GM18520 (cell line): ENCODE data around the gene WDR20.
A peak's percentile ranks its signal among the peaks of the same experiment; 100 is the strongest.
"Not testable (repeated sequence)": the region's sequence is repeated elsewhere in the genome, so short reads cannot be mapped to it uniquely, and the experiment has no call there.

Experiments
- ATAC-seq: cut with Tn5 transposase; IDR thresholded peaks from one replicate; pipeline ENCODE4 v1.9.1; 2021; ENCODE audit not compliant: unreplicated experiment

WDR20 gene

DNA sequence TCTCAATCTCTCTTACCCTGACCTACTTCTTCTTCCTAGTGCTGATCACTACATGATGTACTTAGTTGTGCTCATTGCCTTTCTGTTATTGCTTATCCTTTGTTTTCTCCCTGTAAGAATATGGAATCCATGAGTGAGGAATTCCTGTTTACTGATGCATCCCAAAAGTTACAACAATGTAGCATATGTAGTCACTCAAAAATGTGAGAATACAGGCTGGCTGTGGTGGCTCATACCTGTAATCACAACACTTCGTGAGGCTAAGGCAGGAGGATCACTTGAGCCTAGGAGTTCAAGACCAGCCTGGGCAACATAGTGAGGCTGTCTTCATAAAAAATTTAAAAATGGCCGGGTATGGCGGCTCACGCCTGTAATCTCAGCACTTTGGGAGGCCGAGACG lies 8.0 kb upstream of the WDR20 start:
- ATAC-seq, result no peak

DNA sequence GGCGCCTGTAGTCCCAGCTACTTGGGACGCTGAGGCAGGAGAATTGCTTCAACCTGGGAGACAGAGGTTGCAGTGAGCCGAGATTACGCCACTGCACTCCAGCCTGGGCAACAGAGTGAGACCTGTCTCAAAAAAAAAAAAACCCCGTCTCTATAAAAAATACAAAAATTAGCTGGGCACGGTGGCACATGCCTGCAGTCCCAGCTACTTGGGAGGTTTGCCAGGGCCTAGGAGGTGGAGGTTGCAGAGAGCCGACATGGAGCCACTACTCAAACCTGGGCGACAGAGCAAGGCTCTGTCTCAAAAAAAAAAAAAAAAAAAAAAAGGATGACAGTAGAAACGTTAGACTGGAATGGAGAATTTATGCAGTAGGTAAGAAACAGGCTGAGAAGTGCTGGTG lies 5.7 kb upstream of the WDR20 start:
- ATAC-seq, result not testable (repeated sequence)

DNA sequence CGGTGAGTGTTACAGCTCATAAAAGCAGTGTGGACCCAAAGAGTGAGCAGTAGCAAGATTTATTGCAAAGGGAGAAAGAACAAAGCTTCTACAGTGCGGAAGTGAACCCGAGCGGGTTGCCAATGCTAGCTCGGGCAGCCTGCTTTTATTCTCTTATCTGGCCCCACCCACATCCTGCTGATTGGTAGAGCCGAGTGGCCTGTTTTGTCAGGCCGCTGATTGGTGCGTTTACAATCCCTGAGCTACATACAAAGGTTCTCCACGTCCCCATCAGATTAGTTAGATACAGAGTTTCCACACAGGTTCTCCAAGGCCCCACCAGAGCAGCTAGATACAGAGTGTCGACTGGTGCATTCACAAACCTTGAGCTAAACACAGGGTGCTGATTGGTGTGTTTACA lies 5.0 kb upstream of the WDR20 start:
- not testable (repeated sequence) for ATAC-seq

DNA sequence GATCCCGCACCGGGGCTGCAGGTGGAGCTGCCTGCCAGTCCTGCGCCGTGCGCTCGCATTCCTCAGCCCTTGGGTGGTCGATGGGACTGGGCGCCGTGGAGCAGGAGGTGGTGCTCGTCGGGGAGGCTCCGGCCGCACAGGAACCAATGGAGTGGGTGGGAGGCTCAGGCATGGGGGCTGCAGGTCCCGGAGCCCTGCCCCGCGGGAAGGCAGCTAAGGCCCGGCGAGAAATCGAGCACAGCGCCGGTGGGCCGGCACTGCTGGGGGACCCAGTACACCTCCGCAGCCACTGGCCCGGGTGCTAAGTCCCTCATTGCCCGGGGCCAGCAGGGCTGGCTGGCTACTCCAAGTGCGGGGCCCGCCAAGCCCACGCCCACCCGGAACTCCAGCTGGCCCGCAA lies 4.2 kb upstream of the WDR20 start:
- ATAC-seq, result not testable (repeated sequence)

DNA sequence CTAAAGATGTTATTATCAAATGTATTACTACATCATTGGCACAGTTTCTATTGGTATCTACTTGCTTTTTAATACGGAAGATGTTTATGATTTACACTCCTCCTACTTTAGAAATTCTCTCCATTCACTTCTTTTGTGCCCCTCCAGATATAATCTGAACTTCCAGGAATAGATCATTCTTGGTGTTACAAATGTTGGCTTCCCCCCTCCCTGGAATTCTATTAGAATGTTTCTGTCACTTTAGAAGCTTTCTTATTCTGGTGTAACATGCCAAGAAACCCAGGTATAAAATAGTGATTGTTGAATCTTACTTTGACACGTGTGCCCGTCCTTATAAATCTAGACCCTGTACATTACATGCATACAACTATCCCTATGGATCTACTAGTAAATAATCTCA lies 1.2 kb upstream of the WDR20 start:
- no peak for ATAC-seq

DNA sequence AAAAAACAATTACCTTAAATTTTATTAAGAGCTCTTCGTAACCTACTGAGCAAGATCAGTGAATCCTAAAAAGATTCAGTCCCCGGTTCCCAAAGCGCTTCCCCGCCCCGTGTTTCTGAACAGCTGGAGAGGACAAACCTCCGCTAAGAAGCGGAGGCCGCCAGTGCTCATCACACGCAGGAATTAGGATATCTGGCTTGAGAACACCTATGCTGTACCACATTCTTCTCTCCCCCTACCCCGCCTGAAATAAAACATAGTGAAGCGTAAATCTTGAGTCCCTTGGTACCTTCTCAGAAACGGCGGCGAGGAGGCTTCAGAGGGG lies 774 bp upstream of the WDR20 start:
- no peak for ATAC-seq

DNA sequence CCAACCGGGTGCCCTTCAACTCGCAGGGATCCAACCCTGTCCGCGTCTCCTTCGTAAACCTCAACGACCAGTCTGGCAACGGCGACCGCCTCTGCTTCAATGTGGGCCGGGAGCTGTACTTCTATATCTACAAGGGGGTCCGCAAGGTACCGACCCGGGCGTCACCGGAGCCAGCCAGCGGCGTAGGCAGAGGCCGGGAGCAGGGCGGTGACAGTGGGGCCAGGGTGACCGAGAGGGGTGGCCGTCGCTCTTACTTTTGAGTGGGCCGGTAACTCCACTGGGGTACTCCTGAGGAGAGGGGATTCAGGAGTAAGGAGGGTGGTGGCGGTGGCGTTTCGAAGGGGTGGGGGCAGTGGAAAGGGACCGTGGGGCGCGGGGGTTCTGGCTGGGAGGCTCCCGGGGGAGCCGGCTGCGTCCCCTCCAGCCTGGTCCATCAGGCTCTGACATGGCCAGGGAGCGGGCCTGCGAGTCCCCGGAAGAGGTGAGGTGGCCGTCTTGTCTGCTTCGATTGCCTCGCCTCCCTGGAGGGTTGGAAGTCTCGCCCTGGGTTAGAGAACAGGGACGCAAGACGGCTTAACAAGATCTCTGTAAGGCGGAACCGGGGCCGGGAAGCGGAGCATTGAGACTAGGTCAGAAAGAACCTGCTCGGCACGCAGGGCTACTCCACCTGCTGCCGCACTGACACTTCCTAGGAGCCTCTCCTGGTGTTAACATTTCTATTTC lies 491 bp downstream of the WDR20 start:
- peak; percentile 6 for ATAC-seq

DNA sequence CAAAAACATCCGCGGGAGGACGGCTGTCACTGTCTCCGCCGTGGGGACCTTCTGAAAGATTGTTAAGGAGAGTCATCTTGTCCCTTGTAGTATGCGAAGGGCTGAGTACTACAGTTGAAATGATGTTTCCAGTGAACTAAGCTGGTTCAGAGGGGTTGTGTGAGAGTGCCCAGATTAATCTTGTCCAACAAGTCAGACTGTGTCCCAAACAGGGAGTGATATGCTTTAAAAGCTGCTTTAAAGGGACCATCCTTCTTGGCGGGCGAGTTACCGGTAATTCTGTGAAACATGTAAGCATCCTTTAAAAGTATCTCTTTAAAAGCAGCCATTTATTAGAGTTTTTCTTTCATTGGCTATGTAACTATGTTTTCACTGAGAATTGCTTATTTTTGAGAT lies 1.1 kb downstream of the WDR20 start:
- ATAC-seq, result no peak

DNA sequence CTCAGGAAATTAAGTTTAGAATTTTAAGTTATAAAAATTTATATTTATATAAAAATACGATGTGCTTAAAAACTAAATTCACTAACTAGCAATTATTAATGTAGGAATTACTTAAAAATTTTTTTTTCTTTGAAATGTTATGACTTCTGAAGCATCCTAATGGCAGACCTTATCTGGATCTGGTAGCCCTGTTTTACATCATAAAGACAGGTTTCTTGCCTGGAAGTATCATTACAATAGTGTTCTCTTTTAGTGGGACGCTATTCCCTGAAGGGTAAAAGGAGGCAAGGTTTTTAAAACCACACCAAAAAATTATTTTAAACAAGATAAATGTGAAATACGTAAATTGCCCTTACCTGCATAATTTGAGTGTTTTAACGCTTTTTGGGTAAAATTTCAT lies 2.1 kb downstream of the WDR20 start:
- no peak for ATAC-seq

DNA sequence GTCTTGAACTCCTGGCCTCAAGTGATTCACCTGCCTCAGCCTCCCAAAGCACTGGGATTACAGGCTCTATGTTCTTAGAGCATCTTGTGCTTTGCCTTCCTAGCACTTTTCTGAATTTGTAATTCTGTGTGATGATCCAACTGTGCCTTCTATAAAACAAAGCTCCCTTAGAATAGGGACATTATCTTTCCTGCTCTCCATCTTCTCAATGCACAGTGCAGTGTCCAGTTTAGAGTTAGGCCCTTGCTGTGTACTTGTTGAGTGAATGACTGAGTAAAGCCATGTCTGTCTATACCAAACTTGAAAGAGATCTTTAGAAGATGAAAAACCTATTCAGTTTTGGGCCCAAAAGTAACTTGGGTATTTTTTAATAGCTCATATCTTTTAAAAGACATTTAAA lies 5.2 kb downstream of the WDR20 start:
- ATAC-seq, result no peak

DNA sequence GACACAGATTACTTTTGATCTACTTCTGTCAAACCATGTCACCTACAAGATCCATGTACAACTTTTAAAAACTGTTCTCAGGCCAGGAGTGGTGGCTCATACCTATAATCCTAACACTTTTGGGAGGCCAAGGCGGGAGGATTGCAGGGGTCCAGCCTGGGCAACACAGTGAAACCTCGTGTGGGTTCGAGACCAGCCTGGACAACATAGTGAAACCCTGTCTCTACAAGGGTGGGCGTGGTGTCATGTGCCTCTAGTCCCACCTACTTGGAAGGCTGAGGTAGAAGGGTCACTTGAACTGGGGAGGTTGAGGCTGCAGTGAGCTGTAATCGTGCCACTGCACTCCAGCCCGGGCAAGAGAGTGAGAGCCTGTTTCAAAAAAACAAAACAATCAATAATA lies 5.7 kb downstream of the WDR20 start:
- ATAC-seq, result no peak

DNA sequence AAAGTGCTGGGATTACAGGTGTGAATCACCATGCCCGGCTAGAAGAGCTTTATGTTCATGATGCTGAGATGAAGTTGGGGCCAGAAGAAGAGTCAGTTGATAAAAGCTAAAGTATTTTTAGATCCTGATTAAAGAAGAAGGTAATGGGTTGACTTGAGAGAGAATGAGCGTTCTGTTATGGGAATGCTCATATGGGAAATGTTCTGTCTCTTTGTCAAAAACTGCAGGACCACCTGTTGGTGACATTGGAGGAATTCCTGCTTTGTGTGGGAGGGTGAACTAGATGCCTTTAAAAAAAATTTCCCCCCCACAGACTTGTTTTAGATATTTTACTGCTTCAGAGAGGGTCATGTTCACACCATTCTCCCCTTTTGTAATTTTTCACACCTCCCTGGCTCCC lies 6.7 kb downstream of the WDR20 start:
- no peak for ATAC-seq

DNA sequence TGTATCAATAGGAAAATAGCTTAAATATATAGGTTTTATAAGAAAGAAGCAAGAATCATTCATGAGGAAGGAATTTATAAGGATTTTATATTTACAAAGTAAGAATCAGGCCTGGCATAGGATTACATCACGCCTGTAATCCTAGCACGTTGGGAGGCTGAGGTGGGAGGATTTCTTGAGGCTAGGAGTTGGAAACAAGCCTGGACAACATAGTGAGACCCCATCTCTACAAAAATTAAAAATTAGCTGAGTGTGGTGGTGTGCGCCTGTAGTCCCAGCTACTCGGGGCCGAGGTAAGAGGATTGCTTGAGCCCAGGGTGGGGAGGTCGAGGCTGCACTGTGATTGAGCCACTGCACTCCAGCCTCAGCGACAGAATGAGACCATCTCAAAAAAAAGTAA lies 10.4 kb downstream of the WDR20 start:
- no peak for ATAC-seq

DNA sequence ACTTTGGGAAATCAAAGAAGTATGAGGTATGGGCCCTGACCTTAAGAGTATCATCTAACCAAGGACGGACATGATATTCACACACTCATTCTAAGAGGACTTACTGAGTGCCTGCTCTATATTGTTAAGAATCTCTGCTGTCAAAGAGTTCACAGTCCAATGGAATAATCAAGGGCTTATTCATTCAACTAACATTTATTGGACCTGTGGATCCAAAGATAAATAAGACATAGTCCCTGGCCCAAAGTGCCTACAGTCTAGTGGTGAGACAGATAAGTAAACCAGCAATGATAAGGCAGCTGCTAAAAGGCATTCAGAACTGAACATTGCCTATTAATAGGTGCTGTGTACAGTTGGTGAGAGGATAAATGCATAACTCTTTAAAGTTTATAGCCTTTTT lies 11.0 kb downstream of the WDR20 start:
- no peak for ATAC-seq

DNA sequence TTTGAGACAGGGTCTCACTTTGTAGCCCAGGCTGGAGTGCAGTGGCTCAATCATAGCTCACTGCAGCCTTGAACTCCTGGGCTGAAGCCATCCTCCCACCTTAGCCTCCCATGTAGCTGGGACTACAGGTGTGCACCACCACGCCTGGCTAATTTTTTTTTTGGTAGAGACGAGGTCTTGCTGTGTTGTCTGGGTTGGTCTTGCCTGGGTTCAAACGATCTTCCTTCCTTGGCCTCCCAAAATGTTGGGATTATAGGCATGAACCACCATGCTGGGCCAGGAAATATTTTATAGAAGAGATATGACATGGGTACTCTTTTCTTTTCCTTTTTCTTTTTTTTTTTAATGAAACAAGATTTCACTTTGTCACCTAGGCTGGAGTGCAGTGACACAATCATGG lies 11.7 kb downstream of the WDR20 start:
- ATAC-seq, result not testable (repeated sequence)

DNA sequence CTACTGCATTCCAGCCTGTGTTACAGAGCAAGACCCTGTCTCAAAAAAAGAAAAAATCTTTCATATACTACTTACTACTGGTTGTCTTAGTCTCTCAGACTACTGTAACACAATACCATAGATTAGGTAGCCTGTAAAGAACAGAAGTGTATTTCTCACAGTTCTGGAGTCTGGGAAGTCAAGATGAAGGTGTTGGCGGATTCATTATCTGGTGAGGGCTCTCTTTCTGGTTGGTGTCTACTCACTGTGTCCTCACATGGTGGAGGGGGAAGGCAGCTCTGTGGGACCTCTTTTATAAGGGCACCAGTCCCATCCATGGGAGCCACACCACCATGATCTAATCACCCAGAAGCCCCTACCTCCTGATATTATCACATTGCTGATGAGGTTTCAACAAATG lies 14.4 kb downstream of the WDR20 start:
- ATAC-seq, result no peak

DNA sequence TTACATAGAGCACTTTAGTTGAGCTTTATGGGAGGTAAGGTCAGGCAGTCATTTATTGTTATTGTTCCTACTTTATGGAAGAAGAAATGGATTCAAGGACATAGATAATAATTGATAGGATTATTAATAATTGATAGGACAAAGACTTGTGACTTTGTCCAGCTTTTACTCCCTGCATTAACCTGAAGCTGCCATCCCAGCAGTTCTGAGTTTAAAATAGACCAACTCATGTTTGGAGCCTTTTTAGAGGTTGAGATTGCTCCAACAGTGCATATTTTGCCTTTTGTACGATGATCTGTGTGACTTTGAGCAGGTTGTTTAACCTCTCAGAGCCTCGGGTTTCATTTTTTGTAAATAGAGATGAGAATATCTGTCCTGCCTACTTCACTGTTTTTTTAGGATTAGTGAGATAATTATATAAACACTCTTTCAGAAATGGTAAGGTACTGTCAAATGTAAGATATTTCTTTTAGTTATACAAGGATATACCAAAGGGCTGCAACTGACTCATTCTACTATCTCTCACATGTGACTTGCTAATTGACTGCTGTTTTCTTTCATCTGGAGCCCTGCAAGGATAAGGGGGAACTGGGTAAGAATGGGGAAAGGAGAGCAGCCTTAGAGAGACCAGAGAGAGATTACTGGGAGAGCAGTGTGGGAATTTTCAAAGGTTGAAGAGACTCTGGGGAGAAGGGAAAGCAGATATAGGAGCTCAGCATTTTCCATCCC lies 15.3 kb downstream of the WDR20 start:
- ATAC-seq, result no peak

DNA sequence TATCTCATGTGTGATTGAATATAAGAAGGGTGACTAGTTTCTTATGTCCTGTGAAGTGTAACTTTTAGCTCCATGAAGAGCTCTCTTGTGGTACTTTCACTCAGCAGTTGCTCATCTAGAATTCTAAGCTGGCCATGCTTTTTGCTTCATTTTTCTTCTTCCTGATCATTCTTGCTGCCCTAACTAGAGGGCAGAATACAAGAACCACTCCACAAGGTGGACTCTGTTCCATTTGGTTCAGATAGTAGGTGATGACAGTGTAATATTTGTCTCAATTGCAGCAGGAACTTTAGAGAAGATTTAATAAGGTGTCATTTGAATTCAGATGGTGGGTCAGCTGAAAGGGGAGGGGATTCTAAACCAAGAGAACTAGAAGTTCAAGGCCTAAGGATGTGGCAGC lies 17.6 kb downstream of the WDR20 start:
- ATAC-seq, result no peak

DNA sequence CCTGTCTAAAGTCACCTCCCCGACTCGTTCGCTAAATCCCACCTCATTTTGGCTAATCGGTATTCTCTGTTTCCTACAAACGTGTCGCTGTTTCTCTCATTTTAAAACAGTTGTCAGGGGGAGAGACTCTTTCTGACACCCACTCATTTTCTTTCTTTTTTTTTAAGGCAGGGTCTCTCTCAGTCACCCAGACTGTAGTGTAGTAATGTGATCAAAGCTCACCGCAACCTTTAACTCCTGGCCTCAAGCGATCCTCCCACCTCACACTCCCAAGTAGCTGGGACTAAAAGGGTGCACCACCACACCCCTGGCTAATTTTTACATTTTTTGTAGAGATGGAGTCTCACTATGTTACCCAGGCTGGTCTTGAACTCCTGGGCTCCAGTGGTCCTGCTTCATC lies 19.1 kb downstream of the WDR20 start:
- ATAC-seq, result no peak

DNA sequence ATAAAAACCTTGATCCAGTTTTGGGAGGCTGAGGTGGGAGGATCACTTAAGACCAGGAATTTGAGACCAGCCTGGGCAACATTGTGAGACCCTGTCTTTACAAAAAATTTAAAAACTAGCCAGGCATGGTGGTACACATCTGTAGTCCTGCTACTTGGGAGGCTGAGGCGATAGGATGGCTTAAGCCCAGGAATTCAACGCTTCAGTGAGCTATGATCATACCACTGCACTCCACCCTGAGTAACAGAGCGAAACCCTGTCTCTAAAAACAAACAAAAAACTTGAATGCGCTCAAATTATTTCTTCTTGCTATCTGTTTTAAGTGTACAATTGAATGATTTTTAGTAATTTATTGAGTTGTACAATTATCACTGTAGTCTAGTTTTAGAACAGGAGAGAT lies 20.1 kb downstream of the WDR20 start:
- no peak for ATAC-seq

DNA sequence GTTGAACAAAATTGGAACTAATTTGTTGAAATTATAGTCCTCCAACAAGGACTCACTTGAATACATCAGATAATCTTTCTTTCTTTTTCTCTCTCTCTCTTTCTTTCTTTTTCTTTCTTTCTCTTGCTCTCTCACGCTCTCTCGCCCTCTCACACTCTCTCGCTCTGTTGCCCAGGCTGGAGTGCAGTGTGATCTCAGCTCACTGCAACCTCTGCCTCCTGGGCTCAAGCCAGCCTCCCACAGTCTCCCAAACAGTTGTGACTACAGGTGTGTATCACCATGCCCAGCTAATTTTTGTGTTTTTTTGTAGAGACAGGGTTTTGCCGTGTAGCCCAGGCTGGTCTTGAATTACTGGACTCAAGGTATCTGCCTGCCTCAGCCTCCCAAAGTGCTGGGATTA lies 22.8 kb downstream of the WDR20 start:
- ATAC-seq, result no peak

DNA sequence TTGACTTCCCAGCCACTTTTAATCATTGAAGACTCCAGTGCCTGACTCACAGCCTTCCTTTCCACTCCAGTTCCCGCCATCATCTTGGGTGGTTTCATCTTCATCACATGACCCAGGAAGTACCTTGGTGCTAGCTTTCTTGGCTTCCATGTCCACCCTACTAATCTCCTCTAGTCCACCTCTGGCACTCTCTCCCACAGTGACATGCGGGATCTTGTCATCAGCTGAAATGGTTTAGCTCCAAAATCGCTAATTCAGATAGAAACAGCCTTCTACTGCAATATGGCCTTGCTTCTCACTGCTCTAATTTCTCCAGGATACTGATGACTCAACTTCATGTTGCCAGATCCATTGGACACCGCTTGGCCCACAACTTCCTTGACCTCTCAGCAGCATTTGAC lies 24.5 kb downstream of the WDR20 start:
- ATAC-seq, result no peak

DNA sequence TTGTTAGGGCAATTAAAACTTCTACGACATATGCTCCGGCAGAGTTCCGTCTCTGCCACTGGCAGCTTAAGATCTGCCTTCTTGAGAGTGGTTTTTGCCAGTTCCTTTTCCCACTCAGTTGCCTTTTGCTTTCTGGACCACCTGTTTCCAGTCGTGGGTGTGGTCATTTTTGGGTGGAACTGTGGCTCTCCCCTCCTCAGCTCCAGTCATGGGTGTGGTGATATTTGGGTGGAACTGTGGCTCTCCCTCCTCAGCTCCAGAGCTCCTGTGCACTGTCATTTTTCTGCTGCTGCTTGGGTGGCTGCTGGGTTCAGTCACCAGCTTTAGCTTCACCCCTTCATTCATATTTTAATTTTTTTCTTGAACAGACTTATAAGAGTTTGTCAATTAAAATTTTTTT lies 25.3 kb downstream of the WDR20 start:
- no peak for ATAC-seq
